HG03175 (cell line): ENCODE data around the gene ACTN1.

Experiments
- ATAC-seq: cut with Tn5 transposase; IDR thresholded peaks from one replicate; pipeline ENCODE4 v1.9.1; 2021; ENCODE audit warnings: mild to moderate bottlenecking, moderate library complexity; ENCODE audit not compliant: unreplicated experiment

The ACTN1 gene

DNA sequence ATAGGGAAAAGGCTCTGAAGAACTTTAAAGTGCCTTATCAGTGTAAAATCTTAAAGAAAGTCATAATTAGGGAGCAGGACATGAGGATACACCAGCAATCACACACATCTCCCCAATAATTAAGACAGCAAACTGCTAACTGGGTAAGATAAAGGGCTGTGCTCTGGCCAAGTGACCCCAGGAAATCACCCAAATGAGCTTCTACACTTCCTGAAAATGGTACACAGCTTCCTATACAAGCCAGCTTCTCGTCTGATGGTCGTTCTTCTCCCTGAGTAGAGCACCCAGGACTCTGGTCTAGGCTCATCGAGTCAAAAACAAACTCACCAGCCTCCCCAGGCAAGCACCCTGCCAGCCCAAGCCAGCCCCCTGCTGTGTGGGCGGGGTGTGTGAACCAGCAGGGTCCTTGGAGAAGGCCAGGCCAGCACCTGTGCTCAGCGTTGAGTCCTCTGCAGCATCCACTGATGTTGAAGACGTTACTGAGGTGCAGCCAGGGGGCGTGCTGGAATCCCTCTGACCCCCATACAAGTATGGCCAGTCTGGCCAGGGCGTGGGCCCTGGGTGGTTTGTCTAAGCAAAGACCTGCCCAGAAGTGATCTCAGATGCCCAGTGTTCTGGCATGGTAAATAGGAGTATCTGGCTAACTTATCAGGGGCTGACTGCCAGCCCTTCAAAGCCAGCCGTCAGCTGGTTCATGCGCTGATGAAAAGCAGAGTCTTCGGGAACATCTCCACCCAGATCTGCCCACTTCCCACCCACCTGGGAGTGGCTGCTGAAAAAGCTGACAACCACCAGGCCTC, 41.4 kb downstream of the ACTN1 start:
- ATAC-seq, result no peak

DNA sequence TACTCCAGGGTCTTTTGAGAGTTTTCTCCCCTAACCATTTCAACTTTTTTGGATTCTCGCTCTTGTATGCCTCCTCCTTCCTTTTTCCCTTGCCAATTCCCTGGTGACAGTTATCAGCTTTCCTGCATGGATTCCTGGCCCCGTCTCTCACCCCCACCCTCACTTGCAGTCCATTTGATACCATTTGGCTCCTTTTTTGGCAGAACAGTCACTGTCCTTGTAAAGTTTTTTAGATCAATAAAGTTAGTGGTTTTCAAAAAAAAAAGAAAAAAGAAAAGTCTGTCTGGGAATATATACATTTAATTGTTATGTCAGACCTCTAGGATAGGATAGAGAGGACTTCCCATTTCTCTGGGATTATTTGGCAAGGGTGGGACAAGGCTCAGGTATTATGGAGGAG, 42.1 kb downstream of the ACTN1 start:
- no peak for ATAC-seq

- ATAC-seq, result no peak
Measured at GRCh38 chr14:68936476-68936875, 42.6 kb downstream of the ACTN1 start.

- no peak for ATAC-seq
Measured at GRCh38 chr14:68935761-68936214, 43.3 kb downstream of the ACTN1 start.

GRCh38 chr14:68934066-68934465, 45.0 kb downstream of the ACTN1 start:
- ATAC-seq, result no peak

- ATAC-seq, result no peak
Measured at GRCh38 chr14:68932686-68933085, 46.4 kb downstream of the ACTN1 start.

DNA sequence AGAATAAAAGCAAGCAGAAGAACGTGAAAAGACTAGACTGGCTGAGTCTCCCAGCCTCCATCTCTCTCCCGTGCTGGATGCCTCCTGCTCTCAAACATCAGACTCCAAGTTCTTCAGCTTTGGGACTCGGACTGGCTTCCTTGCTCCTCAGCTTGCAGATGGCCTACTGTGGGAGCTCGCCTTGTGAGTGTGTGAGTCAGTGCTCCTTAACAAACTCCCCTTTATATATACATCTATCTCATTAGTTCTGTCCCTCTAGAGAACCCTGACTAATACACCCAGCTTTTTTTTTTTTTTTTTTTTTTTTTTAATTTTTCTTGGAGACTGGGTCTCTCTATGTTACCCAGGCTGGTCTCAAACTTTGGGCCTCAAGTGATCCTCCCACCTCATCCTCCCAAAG, 46.9 kb downstream of the ACTN1 start:
- ATAC-seq, result no peak

DNA sequence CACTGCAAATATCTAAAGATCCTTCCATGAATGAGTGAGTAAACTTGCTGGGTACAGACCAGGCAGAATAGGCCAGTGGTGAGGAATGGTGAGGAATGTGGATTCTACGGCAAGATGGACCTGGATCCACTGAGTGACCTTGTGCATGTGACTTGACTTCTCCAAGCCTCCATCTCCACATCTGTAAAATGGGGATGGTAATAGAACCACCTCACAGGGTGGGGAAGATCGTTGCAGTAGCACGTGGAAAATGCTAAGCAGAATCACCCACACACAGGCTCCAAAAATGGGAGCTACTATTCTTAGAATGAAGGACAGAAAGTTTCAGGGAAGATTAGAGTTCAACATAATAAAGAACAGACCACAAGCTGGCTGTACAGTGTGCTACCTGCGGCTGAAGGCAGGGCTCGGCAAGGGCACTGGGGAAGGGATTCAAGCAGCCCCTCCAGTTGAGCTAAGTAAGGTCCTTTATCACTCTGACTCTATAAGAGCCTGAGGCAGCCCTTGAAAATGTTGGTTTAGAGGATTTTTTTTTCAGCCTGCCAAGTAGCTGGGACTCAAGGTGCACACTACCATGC, 47.5 kb downstream of the ACTN1 start:
- ATAC-seq, result no peak

- no peak for ATAC-seq
Measured at GRCh38 chr14:68931063-68931462, 48.0 kb downstream of the ACTN1 start.

DNA sequence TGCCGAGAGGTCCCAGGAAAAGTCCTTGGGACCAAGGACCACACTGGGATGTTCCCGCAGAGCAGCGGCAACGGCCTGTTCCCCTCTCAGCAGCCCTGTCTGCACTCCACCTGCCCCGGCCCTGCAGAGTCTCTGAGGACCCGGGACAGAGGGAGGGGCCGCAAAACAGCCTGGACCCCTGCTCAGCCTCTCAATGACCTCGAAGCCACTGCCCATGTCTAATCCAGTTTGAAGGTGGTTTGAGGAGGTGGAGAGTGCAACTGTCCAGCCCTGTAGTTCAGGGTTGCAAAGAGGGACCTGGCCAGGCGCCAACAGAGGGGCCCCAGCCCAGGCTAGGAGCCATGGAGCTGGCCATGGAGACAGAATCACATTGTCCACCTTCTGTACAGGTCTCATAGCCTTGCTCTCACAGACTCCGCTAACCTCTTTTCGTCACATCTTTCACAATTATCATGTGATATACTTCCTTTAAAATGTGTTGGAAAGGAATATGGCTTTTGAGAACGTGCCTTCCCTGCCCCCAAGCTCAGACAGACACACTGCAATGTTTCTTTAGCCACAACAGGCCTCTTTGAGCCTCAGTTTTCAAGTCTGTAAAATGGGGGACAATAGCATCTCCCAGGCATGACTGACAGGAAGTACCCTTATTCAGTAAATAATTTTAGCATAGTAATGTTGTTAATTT, 49.3 kb downstream of the ACTN1 start:
- no peak for ATAC-seq

- no peak for ATAC-seq
Measured at GRCh38 chr14:68928770-68929550, 50.1 kb downstream of the ACTN1 start.

- no peak for ATAC-seq
Measured at GRCh38 chr14:68927956-68928675, 51.0 kb downstream of the ACTN1 start.

- no peak for ATAC-seq
Measured at GRCh38 chr14:68927089-68927488, 52.0 kb downstream of the ACTN1 start.

DNA sequence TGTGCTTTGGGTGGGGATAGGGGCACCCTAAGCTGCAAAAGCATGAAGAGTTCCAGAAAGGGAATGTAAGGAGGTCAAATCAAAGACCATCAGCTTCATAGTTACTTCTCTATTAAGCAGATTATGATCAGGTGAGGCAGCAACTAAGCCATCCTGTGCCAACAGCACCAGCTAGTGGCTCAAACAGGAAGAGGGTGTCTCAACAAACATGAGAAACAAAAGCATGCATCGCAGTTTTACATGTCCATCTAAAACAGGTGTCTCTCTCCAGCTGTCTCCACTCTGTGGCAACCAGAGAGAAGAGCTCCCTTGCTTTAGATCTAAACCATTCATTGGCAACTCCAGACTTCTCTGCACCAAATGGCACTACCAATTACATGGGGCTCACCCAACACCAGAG, 52.9 kb downstream of the ACTN1 start:
- ATAC-seq, result no peak

DNA sequence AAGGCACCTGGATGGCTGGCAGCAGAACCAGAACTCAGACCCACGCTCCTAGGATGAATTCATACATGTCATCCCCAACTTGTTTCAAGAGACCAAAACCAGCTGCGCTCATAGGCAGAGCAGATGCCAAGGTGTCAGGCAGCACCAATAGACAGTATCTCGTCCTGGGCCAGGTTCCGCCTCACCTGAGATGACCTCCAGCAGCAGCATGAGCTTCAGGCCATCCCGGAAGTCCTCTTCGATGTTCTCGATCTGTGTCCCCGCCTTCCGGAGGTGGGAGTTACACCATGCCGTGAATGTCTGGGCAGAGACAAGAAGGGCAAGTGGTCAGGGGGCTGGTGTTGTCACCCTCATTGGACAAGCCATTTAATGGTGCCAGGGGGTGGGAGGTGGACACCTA, 53.7 kb downstream of the ACTN1 start:
- ATAC-seq, result no peak

DNA sequence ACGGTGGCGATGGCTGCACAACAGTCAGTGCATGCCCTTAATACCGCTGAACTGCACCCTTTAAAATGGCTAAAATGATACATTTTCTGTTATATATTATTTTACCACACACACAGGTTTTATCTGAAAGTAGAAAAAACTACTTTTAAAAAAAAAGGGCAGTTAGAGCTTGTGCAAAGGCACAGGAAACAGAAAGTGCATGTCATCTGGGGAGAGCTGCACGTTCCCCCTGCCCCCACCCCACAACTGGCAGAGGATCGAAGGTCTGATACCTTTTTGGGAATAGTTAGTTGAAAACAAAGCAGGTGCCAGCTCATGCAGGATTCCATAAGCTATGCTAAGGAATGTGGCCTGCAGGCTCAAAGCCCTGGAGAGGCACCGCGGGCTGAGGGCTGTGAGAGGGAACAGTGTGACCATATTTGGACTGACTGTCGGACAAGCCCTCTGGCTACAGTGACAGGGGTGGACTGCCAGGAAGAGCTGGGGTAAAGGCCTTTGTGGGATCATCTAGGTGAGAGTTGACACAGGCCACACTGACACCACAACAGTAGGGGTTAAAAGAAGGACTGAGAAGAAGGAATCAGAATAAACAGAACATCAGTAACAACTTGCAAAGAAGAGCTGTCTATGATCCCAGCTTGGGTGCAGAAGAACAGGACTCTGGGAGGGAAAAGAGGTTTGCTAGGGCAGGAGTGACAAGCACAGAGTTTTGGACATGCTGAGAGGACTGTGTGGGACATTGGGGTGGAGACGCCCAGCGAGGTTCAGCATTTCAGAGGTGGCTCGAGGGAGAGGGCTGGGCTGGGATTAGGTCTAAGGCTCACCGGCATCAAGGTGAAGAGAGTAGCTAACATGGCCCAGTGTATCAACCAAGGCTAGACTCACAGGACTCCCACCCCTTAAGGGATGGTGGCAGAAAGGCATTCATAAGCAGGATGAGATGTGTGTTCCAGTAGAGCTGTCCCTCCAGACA, 54.6 kb downstream of the ACTN1 start:
- ATAC-seq, result no peak

- ATAC-seq, result no peak
Measured at GRCh38 chr14:68922886-68923285, 56.2 kb downstream of the ACTN1 start.

DNA sequence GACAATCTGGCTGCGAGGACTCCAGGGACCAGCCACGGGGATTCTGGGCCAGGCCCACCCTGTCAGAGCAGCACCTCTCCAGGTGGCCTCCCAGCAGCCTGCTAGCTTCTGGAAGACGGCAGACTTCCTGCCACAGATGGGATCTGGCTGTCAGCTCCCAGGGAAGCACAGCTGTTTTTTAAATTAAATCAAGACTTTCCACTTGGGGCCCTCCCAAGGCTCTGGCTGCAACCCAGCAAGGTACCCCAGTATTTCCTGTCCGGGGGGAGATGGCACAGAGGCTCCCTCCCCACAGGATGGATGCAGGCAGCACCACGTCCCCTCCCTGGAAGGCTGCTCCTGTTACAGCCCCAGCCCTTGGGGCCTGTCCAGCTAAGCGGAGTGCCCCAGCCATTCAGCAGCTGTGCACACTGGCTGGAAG, 56.9 kb downstream of the ACTN1 start:
- no peak for ATAC-seq

DNA sequence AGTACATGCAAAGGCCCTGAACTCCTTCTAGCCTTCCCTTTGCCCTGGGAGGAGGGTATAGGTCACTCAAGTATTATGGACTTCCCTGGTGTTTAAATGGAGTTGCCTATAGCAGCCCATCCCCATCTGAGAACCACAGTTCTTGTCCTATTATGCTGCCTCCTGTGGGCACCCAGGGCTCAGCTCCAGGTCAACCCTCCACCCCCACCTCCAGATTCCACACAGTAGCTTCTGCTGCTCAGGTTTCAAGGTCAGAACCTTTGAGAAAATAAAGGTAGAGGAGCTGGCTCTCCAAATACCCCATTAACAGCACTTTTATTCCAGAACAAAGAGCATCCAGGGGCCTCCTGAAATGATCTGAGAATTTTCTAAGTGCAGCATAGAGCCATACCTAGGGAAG, 57.4 kb downstream of the ACTN1 start:
- ATAC-seq, result no peak
